Neuron (in vitro differentiated cells): ENCODE measurements around the gene CACNA1I.

Source experiments
- H2AFZ ChIP-seq: one replicate; pipeline ENCODE4 v1.6.1; 2013; ENCODE audit warnings: low read depth, mild to moderate bottlenecking, inconsistent platforms, low read length, moderate library complexity
- H3K27me3 ChIP-seq: one replicate; pipeline ENCODE4 v1.6.1; 2013; ENCODE audit warnings: low read length; ENCODE audit not compliant: insufficient read depth
- H3K36me3 ChIP-seq: one replicate; pipeline ENCODE4 v1.6.1; 2013; ENCODE audit warnings: low read length; ENCODE audit not compliant: insufficient read depth
- H3K4me1 ChIP-seq: one replicate; pipeline ENCODE4 v1.6.1; 2013; ENCODE audit warnings: low read length; ENCODE audit not compliant: insufficient read depth
- H3K4me3 ChIP-seq: 2 replicates; pipeline ENCODE4 v1.5.1; 2013; ENCODE audit warnings: mild to moderate bottlenecking, low read length, moderate library complexity
- H3K9me3 ChIP-seq: one replicate; pipeline ENCODE4 v1.6.1; 2013; ENCODE audit warnings: low read length

The CACNA1I gene

DNA sequence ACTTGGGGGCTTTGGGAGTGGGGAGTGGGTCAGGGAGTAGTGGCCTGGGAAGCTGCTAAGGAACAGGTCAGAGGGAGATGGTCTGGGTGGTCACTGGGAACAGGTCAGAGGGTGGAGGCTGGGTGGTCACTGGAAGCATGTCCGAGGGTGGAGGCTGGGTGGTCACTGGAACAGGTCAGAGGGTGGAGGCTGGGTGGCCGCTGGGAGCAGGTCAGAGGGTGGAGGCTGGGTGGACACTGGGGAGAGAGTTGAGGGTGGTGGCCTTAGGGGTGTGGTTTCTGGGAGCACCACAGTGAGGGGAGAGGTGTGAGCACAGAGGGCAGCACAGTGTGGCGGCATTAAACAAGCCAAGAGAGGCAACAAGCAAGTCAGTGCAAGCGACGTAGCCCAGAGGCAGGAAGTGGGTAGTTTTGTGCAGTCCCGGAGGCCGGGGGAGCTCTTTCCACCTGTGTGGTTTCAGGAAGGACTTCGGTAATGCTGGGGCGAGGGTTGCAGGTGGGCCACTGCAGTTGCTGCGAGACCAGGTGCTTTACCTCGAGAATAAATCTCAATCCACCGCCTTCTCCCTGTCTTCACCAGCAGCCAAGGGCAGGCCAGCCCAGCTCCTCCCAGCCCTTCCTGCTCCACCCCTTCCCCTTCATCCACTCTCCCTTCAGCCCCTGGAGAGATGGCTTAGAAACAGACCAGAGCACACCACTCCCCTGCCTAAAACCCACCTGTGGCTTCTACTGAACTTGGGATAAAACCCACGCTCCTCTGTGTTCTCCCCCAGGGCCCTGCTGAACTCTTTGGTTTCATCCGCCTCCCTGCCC is 3.2 kb upstream of the CACNA1I start:
- no peaks in the 10 kb centered on the region for H3K36me3 ChIP-seq
- no peaks in the 10 kb centered on the region for H3K4me1 ChIP-seq
- no peak overlapping the region for H3K4me3 ChIP-seq
- H2AFZ ChIP-seq: no peak overlapping the region
- H3K9me3 ChIP-seq: no peaks in the 10 kb centered on the region
- H3K27me3 ChIP-seq: peaks cover 4% of the 10 kb centered on the region

DNA sequence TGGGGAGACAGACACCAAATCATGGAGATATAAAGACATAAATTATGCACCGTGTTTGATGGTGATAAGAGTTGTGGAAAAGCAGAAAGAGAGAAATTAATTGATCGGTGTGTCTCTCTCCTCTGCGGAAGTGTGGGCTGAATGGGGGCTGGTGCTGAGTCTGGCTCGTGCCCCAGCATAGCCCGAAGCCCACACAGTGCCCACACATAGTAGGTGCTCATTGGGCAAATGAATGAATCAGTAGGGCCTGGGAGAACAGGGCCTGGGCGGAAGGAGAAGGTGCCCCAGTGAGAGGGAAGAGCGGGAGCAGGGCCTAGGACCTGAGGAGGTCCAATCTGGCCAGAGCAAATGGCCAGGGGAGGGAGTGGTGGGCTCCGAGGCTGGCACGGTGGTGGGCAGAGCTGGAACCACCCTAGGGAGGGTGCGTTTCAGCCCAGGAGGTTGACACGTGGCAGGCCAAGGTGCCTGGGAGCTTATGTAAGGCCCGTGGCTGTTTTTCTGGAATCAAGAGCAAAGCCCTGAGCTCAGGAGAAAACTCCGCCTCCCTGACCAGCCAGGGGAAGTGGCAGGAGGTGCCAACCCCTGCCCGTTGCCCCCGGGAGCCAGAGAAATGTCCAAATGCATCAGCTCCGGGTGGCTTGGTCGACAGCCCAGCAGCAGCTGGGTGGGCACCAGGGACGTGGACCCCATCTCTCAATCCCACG is 2.1 kb upstream of the CACNA1I start:
- Histone ChIP-seq H3K9me3 (no peaks in the 10 kb centered on the region), H2AFZ (no peak overlapping the region), H3K27me3 (peaks cover 2% of the 10 kb centered on the region), H3K36me3 (no peaks in the 10 kb centered on the region), H3K4me3 (no peak overlapping the region), H3K4me1 (no peaks in the 10 kb centered on the region)

DNA sequence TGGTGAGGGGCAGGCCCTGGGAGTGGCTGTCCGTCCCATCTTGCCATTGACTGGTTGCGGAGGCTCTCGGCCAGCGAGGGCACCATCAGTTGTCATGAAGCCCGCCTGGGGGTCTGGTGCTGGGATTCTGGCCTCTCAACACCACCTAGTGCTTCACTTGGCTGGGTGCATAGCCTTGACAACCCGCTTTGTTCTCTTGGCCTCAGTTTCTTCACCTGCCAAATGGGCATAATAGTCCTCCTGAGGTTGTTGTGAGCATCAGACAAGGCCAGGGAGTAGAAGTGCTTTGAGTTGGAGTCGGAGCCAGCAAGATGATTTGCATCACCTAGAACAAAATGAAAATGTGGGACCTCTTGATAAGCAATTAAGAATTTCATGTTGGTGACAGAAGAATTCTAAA is 1.5 kb upstream of the CACNA1I start:
- Histone ChIP-seq H3K4me3 (no peak overlapping the region), H3K9me3 (no peaks in the 10 kb centered on the region), H3K36me3 (no peaks in the 10 kb centered on the region), H2AFZ (no peak overlapping the region), H3K27me3 (peaks cover 9% of the 10 kb centered on the region), H3K4me1 (no peaks in the 10 kb centered on the region)

DNA sequence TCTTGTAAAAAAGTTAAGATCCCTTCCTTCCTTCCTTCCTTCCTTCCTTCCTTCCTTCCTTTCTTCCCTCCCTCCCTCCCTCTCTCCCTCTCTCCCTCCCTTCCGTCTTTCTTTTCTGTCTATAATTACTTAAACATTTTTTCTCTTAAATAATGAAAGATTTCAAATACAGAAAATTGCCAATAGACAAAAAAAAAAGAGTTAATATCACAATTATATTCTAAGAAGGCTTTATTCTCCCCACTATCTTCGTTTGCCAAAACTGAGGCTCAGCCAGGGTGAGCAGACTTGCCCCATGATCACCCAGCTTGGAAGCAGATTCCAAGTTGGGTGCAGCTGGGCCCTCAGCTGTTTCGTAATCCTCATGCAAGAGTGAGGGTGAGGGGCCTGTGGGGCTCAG is 327 bp upstream of the CACNA1I start:
- Histone ChIP-seq H3K36me3 (no peaks in the 10 kb centered on the region), H2AFZ (no peak overlapping the region), H3K9me3 (no peaks in the 10 kb centered on the region), H3K4me1 (no peaks in the 10 kb centered on the region), H3K27me3 (peaks cover 18% of the 10 kb centered on the region), H3K4me3 (no peak overlapping the region)

DNA sequence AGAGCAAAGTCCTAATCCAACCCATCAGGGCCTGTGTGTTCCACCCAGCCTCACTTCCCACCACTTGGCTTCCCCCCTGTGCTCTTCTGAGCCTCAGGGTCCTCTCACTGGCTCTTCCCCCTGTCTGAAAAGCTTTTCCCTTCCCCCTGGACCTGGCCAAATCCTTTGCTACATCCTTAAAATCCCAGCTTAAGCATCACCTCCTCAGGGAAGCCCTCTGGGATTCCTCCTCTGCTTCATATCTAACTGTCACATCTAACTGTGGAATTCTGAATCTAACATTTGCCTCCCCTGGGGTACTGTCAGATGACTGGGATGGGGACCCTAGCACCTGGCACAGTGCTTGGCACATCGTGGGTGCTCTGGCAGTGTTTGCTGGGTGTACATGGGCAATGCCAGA is 985 bp downstream of the CACNA1I start:
- H3K9me3 ChIP-seq: no peaks in the 10 kb centered on the region
- no peak overlapping the region for H2AFZ ChIP-seq
- H3K27me3 ChIP-seq: peaks cover 19% of the 10 kb centered on the region
- H3K4me1 ChIP-seq: no peaks in the 10 kb centered on the region
- no peaks in the 10 kb centered on the region for H3K36me3 ChIP-seq
- no peak overlapping the region for H3K4me3 ChIP-seq

DNA sequence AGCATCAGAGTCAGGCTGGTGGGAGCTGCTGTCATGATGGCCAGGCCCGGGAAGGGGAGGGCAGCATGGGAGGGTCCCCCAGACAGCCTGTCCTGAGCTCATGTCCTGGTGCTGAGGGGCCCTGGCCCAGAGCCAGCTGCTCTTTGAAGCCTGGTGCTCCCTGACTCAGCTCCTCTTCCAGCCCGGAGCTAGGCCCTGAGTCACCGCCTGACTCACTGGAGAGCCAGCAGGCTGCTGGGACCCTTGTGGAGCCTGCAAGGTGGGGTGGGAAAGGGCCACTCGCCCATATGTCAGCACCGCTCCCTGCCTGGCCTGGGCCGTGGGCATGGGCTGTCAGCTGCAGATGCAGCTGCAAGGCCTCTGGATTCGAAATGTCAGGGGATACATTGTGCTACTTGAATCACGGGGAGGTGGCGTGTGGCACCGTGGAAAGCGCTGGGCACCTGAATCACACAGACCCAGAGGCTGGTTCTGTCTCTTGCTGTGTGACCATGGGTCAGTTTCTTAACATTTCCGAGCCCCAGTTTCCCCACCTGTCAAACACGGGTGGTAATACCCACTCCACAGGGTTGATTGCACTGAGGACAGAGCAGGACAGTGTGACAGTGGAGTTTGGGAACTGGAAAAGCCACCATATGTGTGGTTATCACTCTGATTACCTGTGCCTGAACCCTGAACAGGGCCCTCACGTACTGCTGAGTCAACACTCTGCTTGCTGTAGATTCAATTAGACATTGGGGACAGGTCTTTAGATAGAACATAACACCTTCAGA is 4.4 kb downstream of the CACNA1I start:
- no peak overlapping the region for H3K4me3 ChIP-seq
- no peak overlapping the region for H2AFZ ChIP-seq
- H3K4me1 ChIP-seq: no peaks in the 10 kb centered on the region
- no peaks in the 10 kb centered on the region for H3K36me3 ChIP-seq
- H3K9me3 ChIP-seq: no peaks in the 10 kb centered on the region
- peaks cover 25% of the 10 kb centered on the region for H3K27me3 ChIP-seq

DNA sequence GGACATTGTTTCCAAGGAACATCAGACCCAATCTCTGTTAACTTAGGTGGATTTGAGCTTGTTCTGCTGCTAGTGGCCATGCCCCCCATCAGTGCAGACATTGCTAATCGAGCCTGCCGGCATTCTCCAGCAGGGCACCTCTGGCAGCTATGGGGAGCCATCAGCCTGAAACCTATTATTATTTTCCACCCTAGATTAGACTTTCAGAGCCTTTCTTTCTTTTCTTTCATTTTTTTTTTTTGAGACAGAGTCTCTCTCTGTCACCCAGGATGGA is 4.9 kb downstream of the CACNA1I start:
- peaks cover 28% of the 10 kb centered on the region for H3K27me3 ChIP-seq
- H3K4me3 ChIP-seq: no peak overlapping the region
- no peaks in the 10 kb centered on the region for H3K9me3 ChIP-seq
- no peak overlapping the region for H2AFZ ChIP-seq
- H3K36me3 ChIP-seq: no peaks in the 10 kb centered on the region
- no peaks in the 10 kb centered on the region for H3K4me1 ChIP-seq

DNA sequence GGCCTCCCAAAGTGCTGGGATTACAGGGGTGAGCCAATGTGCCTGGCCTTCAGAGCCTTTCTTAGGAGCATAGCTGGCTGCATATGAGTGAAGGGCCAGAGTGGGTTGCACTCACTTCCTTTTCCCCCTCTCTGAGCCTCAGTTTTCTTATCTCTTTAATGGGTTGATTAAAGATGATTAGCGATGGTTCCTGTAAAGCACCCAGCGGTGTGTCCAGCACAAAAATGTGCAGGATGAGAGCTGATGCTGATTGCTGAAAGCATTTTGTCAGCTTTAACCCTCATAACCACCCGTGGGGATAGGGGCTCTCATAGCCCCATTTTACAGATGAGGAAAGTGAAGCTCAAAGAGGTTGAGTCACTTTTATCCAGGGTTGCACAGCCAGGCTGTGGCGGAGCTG is 5.5 kb downstream of the CACNA1I start:
- Histone ChIP-seq H3K27me3 (peaks cover 31% of the 10 kb centered on the region), H3K9me3 (no peaks in the 10 kb centered on the region), H2AFZ (no peak overlapping the region), H3K4me3 (no peak overlapping the region), H3K4me1 (no peaks in the 10 kb centered on the region), H3K36me3 (no peaks in the 10 kb centered on the region)

DNA sequence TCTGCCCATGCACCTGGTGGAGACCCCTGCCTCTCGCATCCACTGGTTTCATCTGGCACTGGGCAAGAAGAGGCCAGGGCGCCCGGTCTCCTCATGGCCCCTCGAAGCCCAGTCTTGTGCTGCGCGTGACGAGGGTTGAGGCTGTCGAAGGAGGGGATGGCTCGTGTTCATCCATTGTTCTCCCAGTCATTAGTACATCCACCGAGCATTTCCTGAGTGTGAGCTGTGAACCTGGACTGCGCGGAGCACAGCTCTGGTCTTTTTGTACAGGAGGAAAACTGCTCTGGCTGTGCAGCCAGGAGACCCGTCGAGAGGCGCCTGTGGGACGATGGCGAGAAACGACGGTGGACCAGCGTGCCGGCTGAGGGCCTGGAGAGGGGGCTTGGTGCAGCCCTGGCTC is 6.8 kb downstream of the CACNA1I start:
- H3K36me3 ChIP-seq: no peaks in the 10 kb centered on the region
- H3K9me3 ChIP-seq: no peaks in the 10 kb centered on the region
- no peak overlapping the region for H2AFZ ChIP-seq
- H3K27me3 ChIP-seq: peaks cover 32% of the 10 kb centered on the region
- H3K4me1 ChIP-seq: no peaks in the 10 kb centered on the region
- H3K4me3 ChIP-seq: no peak overlapping the region

DNA sequence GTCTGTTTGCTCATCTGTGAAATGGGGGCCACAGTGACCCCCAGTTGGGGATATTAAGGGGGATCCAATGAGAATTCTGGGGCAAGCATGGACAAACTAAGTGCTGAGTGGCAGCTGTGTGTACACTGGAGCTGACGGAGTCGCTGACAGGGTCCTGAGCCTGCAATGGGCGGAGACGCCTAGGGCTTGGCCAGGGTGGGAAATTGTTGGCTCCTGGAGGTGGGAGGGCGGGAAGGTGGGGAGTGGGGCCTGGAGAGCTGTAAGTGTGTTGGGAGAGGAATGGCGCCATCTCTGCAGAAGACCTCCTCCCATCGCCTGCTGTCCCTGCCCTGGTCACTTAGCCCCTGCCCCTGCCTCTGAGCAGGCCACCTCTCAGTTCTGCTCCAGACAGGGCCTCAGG is 7.3 kb downstream of the CACNA1I start:
- H2AFZ ChIP-seq: no peak overlapping the region
- no peaks in the 10 kb centered on the region for H3K9me3 ChIP-seq
- H3K27me3 ChIP-seq: peaks cover 32% of the 10 kb centered on the region
- H3K36me3 ChIP-seq: no peaks in the 10 kb centered on the region
- no peaks in the 10 kb centered on the region for H3K4me1 ChIP-seq
- no peak overlapping the region for H3K4me3 ChIP-seq

DNA sequence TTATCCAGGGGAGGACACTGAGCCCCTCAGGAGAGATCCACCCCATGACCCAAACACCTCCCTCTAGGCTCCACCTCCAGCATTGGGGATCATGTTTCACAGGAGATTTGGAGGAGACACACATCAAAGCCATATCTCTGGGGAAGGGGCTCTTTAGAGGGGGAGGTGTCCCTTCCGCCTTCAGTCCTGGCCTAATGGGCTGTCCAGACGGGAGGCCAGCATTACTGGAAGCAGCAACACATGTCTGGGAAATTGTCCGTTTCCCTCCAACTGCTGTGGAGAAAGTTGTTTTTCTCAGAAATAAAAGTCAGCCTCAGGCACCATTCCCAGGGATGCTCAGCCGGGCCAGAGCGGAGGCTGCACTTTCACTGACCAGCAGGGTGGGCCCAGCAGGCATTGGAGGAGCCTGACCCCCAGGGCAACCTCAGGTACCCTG is 9.5 kb downstream of the CACNA1I start:
- H2AFZ ChIP-seq: no peak overlapping the region
- peaks cover 19% of the 10 kb centered on the region for H3K27me3 ChIP-seq
- no peaks in the 10 kb centered on the region for H3K36me3 ChIP-seq
- no peak overlapping the region for H3K4me3 ChIP-seq
- no peaks in the 10 kb centered on the region for H3K9me3 ChIP-seq
- H3K4me1 ChIP-seq: no peaks in the 10 kb centered on the region

DNA sequence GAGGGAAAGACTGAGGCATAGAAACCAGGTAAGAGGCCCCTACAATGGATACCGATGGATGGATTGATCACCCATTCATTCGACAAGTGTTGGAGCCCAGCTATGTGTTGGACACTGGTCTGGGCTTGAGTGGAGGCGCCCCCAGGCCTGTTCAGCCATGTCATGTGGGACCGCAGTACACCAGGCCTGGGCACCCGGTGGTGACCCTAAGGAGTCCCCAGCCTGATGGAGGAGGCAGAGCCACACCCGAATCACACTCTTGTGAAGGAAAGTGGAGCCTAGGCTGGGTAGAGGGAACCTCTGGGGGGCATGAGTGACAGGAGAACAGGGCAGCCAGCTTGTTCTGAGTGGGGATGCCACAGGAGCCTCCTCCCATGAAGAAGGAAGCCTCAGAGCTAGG is 10.2 kb downstream of the CACNA1I start:
- Histone ChIP-seq H3K27me3 (peaks cover 15% of the 10 kb centered on the region), H3K4me1 (no peaks in the 10 kb centered on the region), H3K4me3 (no peak overlapping the region), H3K9me3 (no peaks in the 10 kb centered on the region), H3K36me3 (no peaks in the 10 kb centered on the region), H2AFZ (no peak overlapping the region)

DNA sequence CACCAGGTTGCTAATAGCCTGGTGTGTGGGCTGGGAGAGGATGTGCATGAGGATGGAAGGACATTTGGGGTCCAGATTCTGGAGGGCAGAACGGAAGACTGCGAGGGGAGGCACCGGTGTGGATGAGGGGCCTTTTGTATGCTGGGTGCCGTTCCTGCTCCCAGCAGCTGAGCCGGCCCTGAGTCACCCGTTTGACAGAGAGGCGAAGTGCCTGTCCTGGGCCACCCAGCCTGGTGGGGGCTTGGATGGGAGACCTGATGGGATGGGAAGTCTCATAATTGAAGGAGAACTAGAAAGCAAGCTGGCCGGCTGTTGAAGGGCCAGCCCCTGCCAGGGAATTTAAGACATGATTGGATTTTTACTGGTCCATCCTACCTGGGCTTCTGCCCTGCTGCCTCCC is 10.8 kb downstream of the CACNA1I start:
- peaks cover 15% of the 10 kb centered on the region for H3K27me3 ChIP-seq
- no peaks in the 10 kb centered on the region for H3K36me3 ChIP-seq
- H3K9me3 ChIP-seq: no peaks in the 10 kb centered on the region
- H3K4me1 ChIP-seq: no peaks in the 10 kb centered on the region
- no peak overlapping the region for H2AFZ ChIP-seq
- H3K4me3 ChIP-seq: no peak overlapping the region
